PC-9 (cell line): ENCODE measurements around the gene SMARCD1.

Experiments used
- EZH2 ChIP-seq: fragments of 200-600 bp; sonication (generic); IDR thresholded peaks from 2 replicates; pipeline ENCODE4 v1.8.0; 2017; ENCODE audit warnings: antibody characterized with exemption, low read depth
- TF ChIP-seq, protein P1 (sequence below): fragments of 200-600 bp; sonication (generic); conservative IDR thresholded peaks from 2 replicates; pipeline ENCODE4 v1.6.1; 2017; ENCODE audit warnings: mixed run types, antibody characterized with exemption, mild to moderate bottlenecking, moderate library complexity

GRCh38 chr12:50090391-50090790 is 5.2 kb downstream of the SMARCD1 start:
- TF ChIP-seq, protein P1, sequence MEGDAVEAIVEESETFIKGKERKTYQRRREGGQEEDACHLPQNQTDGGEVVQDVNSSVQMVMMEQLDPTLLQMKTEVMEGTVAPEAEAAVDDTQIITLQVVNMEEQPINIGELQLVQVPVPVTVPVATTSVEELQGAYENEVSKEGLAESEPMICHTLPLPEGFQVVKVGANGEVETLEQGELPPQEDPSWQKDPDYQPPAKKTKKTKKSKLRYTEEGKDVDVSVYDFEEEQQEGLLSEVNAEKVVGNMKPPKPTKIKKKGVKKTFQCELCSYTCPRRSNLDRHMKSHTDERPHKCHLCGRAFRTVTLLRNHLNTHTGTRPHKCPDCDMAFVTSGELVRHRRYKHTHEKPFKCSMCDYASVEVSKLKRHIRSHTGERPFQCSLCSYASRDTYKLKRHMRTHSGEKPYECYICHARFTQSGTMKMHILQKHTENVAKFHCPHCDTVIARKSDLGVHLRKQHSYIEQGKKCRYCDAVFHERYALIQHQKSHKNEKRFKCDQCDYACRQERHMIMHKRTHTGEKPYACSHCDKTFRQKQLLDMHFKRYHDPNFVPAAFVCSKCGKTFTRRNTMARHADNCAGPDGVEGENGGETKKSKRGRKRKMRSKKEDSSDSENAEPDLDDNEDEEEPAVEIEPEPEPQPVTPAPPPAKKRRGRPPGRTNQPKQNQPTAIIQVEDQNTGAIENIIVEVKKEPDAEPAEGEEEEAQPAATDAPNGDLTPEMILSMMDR: no peak
- no peak for TF ChIP-seq EZH2
